MCF 10A (cell line): ENCODE results near the gene POLR3E. TPM values are rescaled to one million over a fixed set of nuclear protein-coding genes. Genes with fewer than 3 reads are reported as not detected.

Experiments
- BruUV-seq: library from RNA; stranded (reverse); fragments of 400-500 nt; replicated peaks from 2 replicates; lab custom pipeline; 2021; lab: Mats Ljungman, UMichigan
- CTCF ChIA-PET: fragments of 300-600 bp; sonication (Branson Sonifier 250); formaldehyde crosslinking; extraction: SDS; loops from one replicate; lab custom pipeline; 2021; ENCODE audit warnings: antibody characterized with exemption, inconsistent platforms; lab: Yijun Ruan, JAX
- POLR2A ChIA-PET: fragments of 300-600, 350-650 bp; sonication (Branson Sonifier 250); formaldehyde crosslinking; extraction: SDS; loops from one replicate; lab custom pipeline; 2020; ENCODE audit warnings: antibody characterized with exemption, inconsistent platforms; lab: Yijun Ruan, JAX
- DNase-seq: peaks from one replicate; pipeline ENCODE4 v3.0.0-alpha.2; 2018; ENCODE audit not compliant: unreplicated experiment
- H3K27ac Mint-ChIP-seq: one replicate; pipeline ENCODE4 v1.8.0; 2022; ENCODE audit warnings: mild to moderate bottlenecking, low read depth, mixed read lengths; ENCODE audit not compliant: unreplicated experiment
- H3K27me3 Mint-ChIP-seq: one replicate; pipeline ENCODE4 v1.8.0; 2022; ENCODE audit warnings: mixed read lengths; ENCODE audit not compliant: insufficient read depth, unreplicated experiment
- H3K36me3 Mint-ChIP-seq: one replicate; pipeline ENCODE4 v1.8.0; 2022; ENCODE audit warnings: mild to moderate bottlenecking, moderate library complexity, mixed read lengths; ENCODE audit not compliant: insufficient read depth, unreplicated experiment
- H3K4me1 Mint-ChIP-seq: one replicate; pipeline ENCODE4 v1.8.0; 2022; ENCODE audit warnings: mixed read lengths; ENCODE audit not compliant: insufficient read depth, unreplicated experiment
- H3K4me3 Mint-ChIP-seq: one replicate; pipeline ENCODE4 v1.8.0; 2022; ENCODE audit warnings: mild to moderate bottlenecking, moderate library complexity, mixed read lengths; ENCODE audit not compliant: unreplicated experiment
- H3K9me3 Mint-ChIP-seq: one replicate; pipeline ENCODE4 v1.8.0; 2022; ENCODE audit warnings: mixed read lengths; ENCODE audit not compliant: unreplicated experiment
- CTCF ChIP-seq: fragments of 200-600 bp; IDR thresholded peaks from one replicate; pipeline ENCODE4 v1.8.0; 2022; ENCODE audit warnings: antibody characterized with exemption, mild to moderate bottlenecking; ENCODE audit not compliant: unreplicated experiment
- intact Hi-C: fragments of 100-400 bp; cut with micrococcal nuclease; formaldehyde crosslinking; loops from 2 replicates; pipeline ENCODE4 v1.14.1; 2022
- total RNA-seq: library from RNA; stranded (reverse); gene quantifications from 2 replicates; pipeline ENCODE4 v1.2.3, GENCODE V29; 2022

POLR3E gene
- total RNA-seq, 1 experiment from 2014 or later, result 73.8 TPM

DNA sequence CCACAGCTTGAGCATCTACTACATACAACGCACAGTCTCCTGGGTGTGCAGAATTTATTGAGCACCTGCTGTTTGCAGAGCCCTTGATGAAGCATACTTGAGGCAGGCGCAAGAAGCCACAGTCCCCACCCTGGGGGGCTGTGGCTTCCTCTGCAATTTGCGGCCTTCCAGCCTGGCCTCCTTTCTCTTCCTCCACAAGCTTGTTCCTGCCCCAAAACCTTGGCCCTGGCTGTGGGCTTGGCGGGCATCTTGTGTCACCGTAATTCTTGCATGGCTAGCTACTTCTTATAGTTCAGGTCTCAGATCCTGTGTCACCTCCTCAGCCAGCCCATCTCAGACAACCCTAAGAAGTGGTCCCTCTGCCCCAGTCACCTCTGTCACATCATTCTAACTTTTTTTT lies 43.9 kb upstream of the POLR3E start:
- DNase-seq, result no peak
- H3K4me1 Mint-ChIP-seq, result no peaks in the 10 kb centered on the region
- no peaks in the 10 kb centered on the region for H3K27me3 Mint-ChIP-seq
- CTCF ChIA-PET, result no interaction called here
- H3K36me3 Mint-ChIP-seq, result peaks cover 55% of the 10 kb centered on the region
- no TSS peak for BruUV-seq
- TF ChIP-seq CTCF, result no peak
- H3K27ac Mint-ChIP-seq, result no peak overlapping the region
- POLR2A ChIA-PET, result interaction anchor here (0.9 to 1.0 kb wide), 2 partner anchors 9 to 14 kb away, joined by 4 read pairs; no protein-coding TSS in a partner anchor
- no peaks in the 10 kb centered on the region for H3K9me3 Mint-ChIP-seq
- H3K4me3 Mint-ChIP-seq, result no peak overlapping the region
- intact Hi-C loops, result no loop called here

- Mint-ChIP-seq H3K27ac (no peak overlapping the region), H3K4me3 (no peak overlapping the region), H3K4me1 (peaks cover 5% of the 10 kb centered on the region), H3K9me3 (no peaks in the 10 kb centered on the region), H3K36me3 (peaks cover 67% of the 10 kb centered on the region), H3K27me3 (no peaks in the 10 kb centered on the region)
- DNase-seq, result no peak
- no TSS peak for BruUV-seq
- intact Hi-C loops, result no loop called here
- TF ChIP-seq CTCF, result no peak
- ChIA-PET CTCF (interaction anchor here (1.0 kb wide), 1 partner anchor 17 kb away, joined by 5 read pairs; no protein-coding TSS in a partner anchor), POLR2A (no interaction called here)
Observed at GRCh38 chr16:22255335-22255734, 41.9 kb upstream of the POLR3E start.

GRCh38 chr16:22257440-22257839 lies 39.8 kb upstream of the POLR3E start:
- no peak for TF ChIP-seq CTCF
- H3K4me3 Mint-ChIP-seq, result no peak overlapping the region
- POLR2A ChIA-PET, result no interaction called here
- peaks cover 70% of the 10 kb centered on the region for H3K36me3 Mint-ChIP-seq
- BruUV-seq, result no TSS peak
- no peaks in the 10 kb centered on the region for H3K27me3 Mint-ChIP-seq
- no peak overlapping the region for H3K27ac Mint-ChIP-seq
- no peaks in the 10 kb centered on the region for H3K9me3 Mint-ChIP-seq
- CTCF ChIA-PET, result no interaction called here
- no peak for DNase-seq
- peaks cover 5% of the 10 kb centered on the region for H3K4me1 Mint-ChIP-seq
- intact Hi-C loops, result no loop called here

DNA sequence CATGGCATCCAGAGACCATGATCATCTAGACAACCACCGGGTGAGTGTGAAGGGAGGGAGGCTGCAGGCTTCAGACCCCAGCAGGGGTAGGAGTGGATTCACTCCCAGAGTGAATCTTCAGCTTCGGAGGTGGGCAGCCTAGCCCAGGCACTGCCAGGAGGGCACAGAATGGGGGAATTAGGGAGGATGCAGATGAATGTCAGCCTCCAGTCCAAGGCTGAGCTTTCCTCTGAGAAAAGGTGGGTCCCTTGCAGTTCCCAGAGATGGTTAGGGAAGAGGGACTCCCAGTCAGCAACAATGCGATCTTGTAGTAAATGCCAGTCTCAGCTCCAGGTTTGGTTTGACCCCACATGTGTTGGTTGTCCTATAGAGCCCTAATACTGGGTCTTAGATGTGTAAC lies 36.7 kb upstream of the POLR3E start:
- CTCF ChIA-PET, result interaction anchor here (0.6 to 1.6 kb wide), 4 partner anchors 10 to 65 kb away, joined by 3 to 6 read pairs (median 4); no protein-coding TSS in a partner anchor
- Mint-ChIP-seq H3K27me3 (no peaks in the 10 kb centered on the region), H3K4me1 (peaks cover 5% of the 10 kb centered on the region), H3K9me3 (no peaks in the 10 kb centered on the region), H3K36me3 (peaks cover 75% of the 10 kb centered on the region), H3K27ac (no peak overlapping the region), H3K4me3 (no peak overlapping the region)
- no peak for TF ChIP-seq CTCF
- BruUV-seq, result no TSS peak
- intact Hi-C loops, result no loop called here
- DNase-seq, result no peak
- POLR2A ChIA-PET, result no interaction called here
